IPS-20b (cell line): Measurements from ENCODE around the gene AFF1.

Source experiments
- H3K27ac ChIP-seq: one replicate; pipeline ENCODE4 v1.5.1; 2013; ENCODE audit warnings: low read length
- H3K27me3 ChIP-seq: 2 replicates; pipeline ENCODE4 v1.6.1; 2013; ENCODE audit warnings: mild to moderate bottlenecking, low read length, inconsistent platforms; ENCODE audit not compliant: insufficient read depth
- H3K36me3 ChIP-seq: 2 replicates; pipeline ENCODE4 v1.6.1; 2013; ENCODE audit warnings: low read depth, mild to moderate bottlenecking, inconsistent platforms, low read length, moderate library complexity; ENCODE audit not compliant: insufficient read depth
- H3K4me1 ChIP-seq: 2 replicates; pipeline ENCODE4 v1.6.1; 2013; ENCODE audit warnings: mild to moderate bottlenecking, control low read depth, inconsistent platforms, low read length, moderate library complexity; ENCODE audit not compliant: insufficient read depth
- H3K4me3 ChIP-seq: 2 replicates; pipeline ENCODE4 v1.5.1; 2013; ENCODE audit warnings: mild to moderate bottlenecking, low read length, inconsistent platforms
- H3K9ac ChIP-seq: 2 replicates; pipeline ENCODE4 v1.6.1; 2013; ENCODE audit warnings: low read depth, mild to moderate bottlenecking, inconsistent platforms, low read length, moderate library complexity
- H3K9me3 ChIP-seq: 2 replicates; pipeline ENCODE4 v1.6.1; 2013; ENCODE audit warnings: mild to moderate bottlenecking, low read depth, low read length, inconsistent platforms; ENCODE audit not compliant: insufficient read depth

AFF1 gene

DNA sequence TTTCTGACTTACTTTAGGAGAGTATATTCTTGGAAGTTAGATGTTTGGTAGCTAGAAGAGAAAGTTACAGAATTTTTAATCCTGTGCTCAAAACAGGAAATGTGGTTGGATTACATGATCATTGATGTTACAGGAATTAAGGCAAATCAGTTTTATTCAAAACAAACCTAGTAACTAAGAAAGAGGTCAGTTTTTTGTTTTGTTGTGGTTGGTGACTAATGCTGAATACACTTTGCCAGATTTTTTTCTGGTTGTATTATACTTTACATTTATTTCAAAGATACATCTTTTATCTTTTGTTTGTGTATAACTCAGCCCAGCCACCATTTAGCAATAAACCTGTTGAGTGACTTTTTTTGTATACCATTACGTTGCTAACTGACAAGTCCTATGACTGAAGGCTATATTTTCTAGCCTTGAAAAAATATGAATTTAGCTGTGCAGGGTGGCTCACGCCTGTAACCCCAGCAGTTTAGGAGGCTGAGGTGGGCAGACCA, 168.9 kb downstream of the AFF1 start:
- Histone ChIP-seq H3K9ac (no peak overlapping the region), H3K27me3 (no peaks in the 10 kb centered on the region), H3K4me3 (no peak overlapping the region), H3K4me1 (peaks cover 16% of the 10 kb centered on the region), H3K36me3 (peaks cover 37% of the 10 kb centered on the region), H3K9me3 (no peaks in the 10 kb centered on the region), H3K27ac (no peak overlapping the region)

DNA sequence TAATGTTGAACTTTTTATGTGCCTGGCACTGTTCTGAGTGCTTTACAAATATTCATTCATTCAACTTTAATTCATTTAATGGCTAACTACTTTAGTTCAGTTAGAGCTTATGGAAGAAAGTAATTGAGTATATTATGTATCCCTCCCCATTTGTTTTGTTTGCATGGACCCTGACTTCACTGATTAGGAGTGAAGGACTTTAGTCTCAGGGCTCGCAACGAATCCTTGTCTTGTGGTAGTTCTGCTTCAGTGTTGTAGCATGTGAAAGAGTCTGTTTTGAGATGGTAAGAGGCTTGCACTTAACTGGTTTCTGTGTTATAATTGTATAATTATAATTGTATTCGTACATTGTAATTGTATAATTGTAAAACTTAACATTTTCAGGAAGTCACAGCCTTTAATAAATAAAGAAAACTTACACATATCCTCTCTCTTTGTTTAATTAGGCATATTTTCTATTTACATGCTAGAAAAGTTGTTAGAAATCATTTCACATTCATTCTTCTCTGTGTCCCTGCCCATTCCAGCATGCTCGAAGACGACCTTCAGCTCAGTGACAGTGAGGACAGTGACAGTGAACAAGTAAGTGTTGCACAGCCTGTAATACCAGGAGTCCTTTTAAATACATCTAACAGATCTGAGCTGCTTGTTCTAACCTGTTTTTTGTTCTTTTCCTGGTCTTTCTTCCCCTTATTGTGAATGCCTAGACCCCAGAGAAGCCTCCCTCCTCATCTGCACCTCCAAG, 170.5 kb downstream of the AFF1 start:
- H3K27ac ChIP-seq, result no peak overlapping the region
- no peak overlapping the region for H3K9ac ChIP-seq
- H3K9me3 ChIP-seq, result no peaks in the 10 kb centered on the region
- H3K36me3 ChIP-seq, result peaks cover 52% of the 10 kb centered on the region
- H3K4me3 ChIP-seq, result no peak overlapping the region
- H3K27me3 ChIP-seq, result no peaks in the 10 kb centered on the region
- H3K4me1 ChIP-seq, result peaks cover 7% of the 10 kb centered on the region; the same call in 1 of the 2 replicates

DNA sequence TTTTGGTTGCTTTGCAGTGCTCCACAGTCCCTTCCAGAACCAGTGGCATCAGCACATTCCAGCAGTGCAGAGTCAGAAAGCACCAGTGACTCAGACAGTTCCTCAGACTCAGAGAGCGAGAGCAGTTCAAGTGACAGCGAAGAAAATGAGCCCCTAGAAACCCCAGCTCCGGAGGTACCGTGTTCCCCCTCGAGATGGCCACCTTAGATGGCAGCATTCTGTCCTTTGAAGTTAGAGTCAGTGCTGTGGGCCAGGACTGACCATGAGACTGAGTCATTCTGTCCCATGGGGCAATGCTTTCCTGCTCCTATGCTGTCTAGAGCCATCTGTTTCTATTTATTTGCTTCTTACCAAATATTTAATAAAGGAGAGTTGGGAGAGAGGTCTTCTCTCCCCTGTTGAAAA, 173.3 kb downstream of the AFF1 start:
- Histone ChIP-seq H3K4me1 (no peaks in the 10 kb centered on the region), H3K9ac (no peak overlapping the region), H3K4me3 (no peak overlapping the region), H3K27me3 (no peaks in the 10 kb centered on the region), H3K9me3 (no peaks in the 10 kb centered on the region), H3K27ac (no peak overlapping the region), H3K36me3 (peaks cover 62% of the 10 kb centered on the region)

DNA sequence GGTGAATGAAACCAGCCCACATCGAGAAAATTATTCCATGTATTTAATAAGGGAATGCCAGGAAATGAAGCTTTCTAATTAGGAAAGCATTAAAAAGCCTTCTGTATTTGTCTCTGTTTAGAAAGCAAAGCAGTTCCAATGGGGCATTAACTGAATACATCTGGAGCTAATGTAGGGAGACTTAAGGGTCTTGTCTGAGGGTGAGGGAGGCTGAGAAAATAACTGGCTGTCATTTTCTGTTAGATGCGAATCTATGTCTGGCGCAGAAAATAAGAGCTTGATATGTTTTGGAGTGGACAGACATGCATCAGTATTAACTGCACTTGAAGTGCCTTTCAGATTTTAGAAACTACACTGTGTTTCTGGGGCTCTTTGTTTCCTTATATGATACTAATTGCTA, 174.3 kb downstream of the AFF1 start:
- Histone ChIP-seq H3K36me3 (peaks cover 69% of the 10 kb centered on the region), H3K4me1 (no peaks in the 10 kb centered on the region), H3K9ac (no peak overlapping the region), H3K9me3 (no peaks in the 10 kb centered on the region), H3K27me3 (no peaks in the 10 kb centered on the region), H3K4me3 (no peak overlapping the region), H3K27ac (no peak overlapping the region)

DNA sequence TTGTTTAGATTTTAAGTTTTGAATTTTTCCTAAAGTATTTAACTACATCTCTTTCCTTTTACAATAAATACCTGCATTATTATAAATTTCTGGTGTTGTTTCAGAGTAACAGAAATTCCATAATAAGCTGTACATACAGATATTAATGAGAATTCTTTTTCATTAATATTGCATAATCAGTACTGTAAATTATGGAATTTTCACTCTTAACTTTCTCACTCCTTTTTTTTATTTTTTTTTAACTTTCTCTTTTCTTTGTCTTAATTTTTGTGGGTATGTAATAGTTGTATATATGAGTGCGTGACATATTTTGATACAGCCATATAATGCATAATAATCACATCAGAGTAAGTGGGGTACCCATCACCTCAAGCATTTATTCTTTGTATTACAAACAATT, 175.1 kb downstream of the AFF1 start:
- H3K4me3 ChIP-seq, result no peak overlapping the region
- no peaks in the 10 kb centered on the region for H3K9me3 ChIP-seq
- H3K36me3 ChIP-seq, result peaks cover 74% of the 10 kb centered on the region
- H3K27ac ChIP-seq, result no peak overlapping the region
- H3K27me3 ChIP-seq, result no peaks in the 10 kb centered on the region
- no peak overlapping the region for H3K9ac ChIP-seq
- no peaks in the 10 kb centered on the region for H3K4me1 ChIP-seq

DNA sequence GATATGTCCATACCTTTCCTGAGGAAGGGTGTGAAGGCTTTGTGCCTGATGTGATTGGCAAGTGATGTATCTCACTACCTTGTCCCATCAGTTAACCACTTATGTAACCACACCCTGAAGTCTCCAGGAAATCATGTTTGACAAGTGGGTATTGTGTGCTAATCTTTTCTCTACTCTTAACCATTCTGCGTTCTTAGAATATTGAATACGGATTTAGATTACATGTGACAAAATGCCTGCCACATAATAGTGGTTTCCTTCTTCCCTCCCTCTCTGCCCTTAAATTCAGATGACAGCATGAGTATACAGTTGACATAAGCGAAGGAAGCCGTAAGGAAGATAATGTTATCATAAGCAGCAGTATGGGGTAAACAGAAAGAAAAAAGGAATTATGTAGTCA, 177.3 kb downstream of the AFF1 start:
- Histone ChIP-seq H3K36me3 (peaks cover 79% of the 10 kb centered on the region), H3K4me3 (no peak overlapping the region), H3K9ac (no peak overlapping the region), H3K27ac (no peak overlapping the region), H3K27me3 (no peaks in the 10 kb centered on the region), H3K9me3 (no peaks in the 10 kb centered on the region), H3K4me1 (no peaks in the 10 kb centered on the region)

DNA sequence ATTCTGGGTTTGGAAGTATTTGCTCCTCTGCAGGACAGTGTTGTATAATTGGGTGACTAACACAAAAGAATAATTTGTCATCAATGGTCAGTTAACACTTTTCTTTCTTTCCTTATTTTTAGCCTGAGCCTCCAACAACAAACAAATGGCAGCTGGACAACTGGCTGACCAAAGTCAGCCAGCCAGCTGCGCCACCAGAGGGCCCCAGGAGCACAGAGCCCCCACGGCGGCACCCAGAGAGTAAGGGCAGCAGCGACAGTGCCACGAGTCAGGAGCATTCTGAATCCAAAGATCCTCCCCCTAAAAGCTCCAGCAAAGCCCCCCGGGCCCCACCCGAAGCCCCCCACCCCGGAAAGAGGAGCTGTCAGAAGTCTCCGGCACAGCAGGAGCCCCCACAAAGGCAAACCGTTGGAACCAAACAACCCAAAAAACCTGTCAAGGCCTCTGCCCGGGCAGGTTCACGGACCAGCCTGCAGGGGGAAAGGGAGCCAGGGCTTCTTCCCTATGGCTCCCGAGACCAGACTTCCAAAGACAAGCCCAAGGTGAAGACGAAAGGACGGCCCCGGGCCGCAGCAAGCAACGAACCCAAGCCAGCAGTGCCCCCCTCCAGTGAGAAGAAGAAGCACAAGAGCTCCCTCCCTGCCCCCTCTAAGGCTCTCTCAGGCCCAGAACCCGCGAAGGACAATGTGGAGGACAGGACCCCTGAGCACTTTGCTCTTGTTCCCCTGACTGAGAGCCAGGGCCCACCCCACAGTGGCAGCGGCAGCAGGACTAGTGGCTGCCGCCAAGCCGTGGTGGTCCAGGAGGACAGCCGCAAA, 179.6 kb downstream of the AFF1 start:
- Histone ChIP-seq H3K9me3 (no peaks in the 10 kb centered on the region), H3K9ac (no peak overlapping the region), H3K36me3 (peaks cover 78% of the 10 kb centered on the region), H3K27me3 (no peaks in the 10 kb centered on the region), H3K27ac (no peak overlapping the region), H3K4me3 (no peak overlapping the region), H3K4me1 (peaks cover 9% of the 10 kb centered on the region; the same call in 1 of the 2 replicates)

DNA sequence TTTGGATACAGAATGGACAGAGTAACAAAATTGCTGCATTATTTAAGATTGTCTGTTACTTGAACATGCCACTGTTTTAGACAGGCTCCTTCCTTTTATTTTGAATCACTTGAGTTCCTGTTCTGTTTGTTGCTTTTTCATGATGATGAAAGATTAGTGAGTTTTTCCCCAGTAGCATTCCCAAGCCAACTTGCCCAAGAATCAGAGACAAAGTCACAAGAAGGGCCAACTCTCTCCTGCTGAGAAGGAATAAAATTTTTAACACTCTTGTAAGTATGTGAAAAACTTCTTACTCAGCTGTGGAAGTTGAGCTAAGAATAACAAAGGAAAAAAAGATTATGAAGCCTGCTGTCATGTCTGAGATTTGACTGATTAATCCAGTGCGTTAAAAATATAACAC, 181.4 kb downstream of the AFF1 start:
- Histone ChIP-seq H3K4me3 (no peak overlapping the region), H3K27ac (no peak overlapping the region), H3K4me1 (peaks cover 10% of the 10 kb centered on the region; the same call in 1 of the 2 replicates), H3K9me3 (no peaks in the 10 kb centered on the region), H3K27me3 (no peaks in the 10 kb centered on the region), H3K9ac (no peak overlapping the region), H3K36me3 (peaks cover 84% of the 10 kb centered on the region)

DNA sequence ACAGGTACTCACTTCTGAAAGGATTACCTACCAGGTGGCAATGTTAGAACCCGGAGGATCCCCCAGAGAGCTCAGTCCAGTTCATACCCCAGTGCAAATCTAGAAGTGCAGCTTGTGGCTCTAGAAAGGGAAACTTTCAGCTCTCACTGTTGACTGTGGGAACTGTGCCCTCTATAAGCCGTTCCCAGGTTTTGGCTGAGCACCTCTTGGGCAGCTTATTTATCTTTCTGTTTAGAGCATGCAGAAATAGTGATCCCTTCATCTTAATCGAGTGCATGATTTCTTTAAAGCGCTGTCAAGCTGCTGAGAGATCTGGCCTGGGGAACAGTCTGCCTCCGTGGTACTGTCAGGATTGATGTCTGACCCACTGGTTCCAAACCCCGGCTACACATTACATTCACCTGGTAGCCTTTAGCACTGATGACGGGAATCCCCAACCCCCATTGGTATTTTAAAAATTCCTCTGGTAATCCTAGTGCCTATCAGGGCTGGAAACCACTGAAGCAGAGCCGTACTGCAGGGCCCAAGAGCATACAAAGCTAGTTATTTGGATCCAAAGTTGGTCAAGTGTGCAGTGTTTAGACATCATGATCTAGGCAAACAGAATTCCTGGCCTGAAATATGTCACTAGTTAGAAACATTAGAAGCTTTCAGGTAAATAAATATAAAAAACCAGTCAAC, 182.4 kb downstream of the AFF1 start:
- Histone ChIP-seq H3K36me3 (peaks cover 76% of the 10 kb centered on the region), H3K27me3 (no peaks in the 10 kb centered on the region)

DNA sequence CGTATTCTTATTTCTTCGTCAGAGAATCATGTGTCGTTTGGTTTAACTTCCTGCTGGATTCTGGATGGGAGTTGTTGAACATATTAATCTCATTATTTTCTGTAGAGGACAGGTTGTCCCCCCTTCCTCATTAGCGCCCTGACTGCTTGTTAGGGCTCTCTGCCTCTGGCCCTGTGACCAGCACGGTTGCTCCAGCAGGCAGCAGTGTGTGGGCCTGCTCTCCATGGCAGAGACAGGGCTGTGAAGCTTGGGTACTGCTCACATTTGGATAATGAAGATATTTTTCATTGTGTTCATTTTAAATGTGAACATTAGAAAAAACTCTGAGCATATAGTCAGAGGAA, 182.9 kb downstream of the AFF1 start:
- Histone ChIP-seq H3K9ac (no peak overlapping the region), H3K27ac (no peak overlapping the region), H3K36me3 (peaks cover 71% of the 10 kb centered on the region), H3K4me3 (no peak overlapping the region), H3K9me3 (no peaks in the 10 kb centered on the region), H3K27me3 (no peaks in the 10 kb centered on the region), H3K4me1 (peaks cover 10% of the 10 kb centered on the region; the same call in 1 of the 2 replicates)

More for the DNA sequence above, 182.4 kb downstream of the AFF1 start:
- Histone ChIP-seq H3K4me1 (peaks cover 10% of the 10 kb centered on the region; the same call in 1 of the 2 replicates), H3K27ac (no peak overlapping the region), H3K4me3 (no peak overlapping the region), H3K9me3 (no peaks in the 10 kb centered on the region), H3K9ac (no peak overlapping the region)

DNA sequence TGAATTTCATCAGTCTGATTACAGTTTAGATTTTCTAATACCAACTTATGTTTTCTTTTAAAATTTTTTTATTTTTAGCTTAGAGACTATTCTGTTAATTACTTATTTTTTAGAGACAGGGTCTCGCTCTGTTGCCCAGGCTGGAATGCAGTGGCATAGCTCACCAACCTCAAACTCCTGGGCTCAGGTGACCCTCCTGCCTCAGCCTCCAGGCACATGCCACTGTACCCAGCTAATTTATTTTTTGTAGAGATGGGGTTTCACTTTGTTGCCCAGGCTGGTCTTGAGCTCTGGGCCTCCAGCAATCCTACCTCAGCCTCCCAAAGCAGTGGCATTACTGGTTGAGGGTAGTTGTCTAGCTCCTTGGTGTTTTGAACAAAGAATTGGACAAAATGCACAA, 183.6 kb downstream of the AFF1 start:
- Histone ChIP-seq H3K27me3 (no peaks in the 10 kb centered on the region), H3K9ac (no peak overlapping the region), H3K36me3 (peaks cover 66% of the 10 kb centered on the region), H3K4me1 (peaks cover 10% of the 10 kb centered on the region; the same call in 1 of the 2 replicates), H3K4me3 (no peak overlapping the region), H3K9me3 (no peaks in the 10 kb centered on the region), H3K27ac (no peak overlapping the region)
